Activated naive CD8-positive, alpha-beta T cell treated with anti-CD3 and anti-CD28 coated beads, Interleukin-2, amount 50 U/mL, for 16 hours (primary cell): Measurements from ENCODE around the gene RBM19.
"Not testable (repeated sequence)": the region's sequence is repeated elsewhere in the genome, so short reads cannot be mapped to it uniquely, and the experiment has no call there.

Source experiments
- DNase-seq: peaks from one replicate; pipeline ENCODE4 v3.0.0-alpha.2; 2020; ENCODE audit warnings: low read depth, low spot score

The RBM19 gene

DNA sequence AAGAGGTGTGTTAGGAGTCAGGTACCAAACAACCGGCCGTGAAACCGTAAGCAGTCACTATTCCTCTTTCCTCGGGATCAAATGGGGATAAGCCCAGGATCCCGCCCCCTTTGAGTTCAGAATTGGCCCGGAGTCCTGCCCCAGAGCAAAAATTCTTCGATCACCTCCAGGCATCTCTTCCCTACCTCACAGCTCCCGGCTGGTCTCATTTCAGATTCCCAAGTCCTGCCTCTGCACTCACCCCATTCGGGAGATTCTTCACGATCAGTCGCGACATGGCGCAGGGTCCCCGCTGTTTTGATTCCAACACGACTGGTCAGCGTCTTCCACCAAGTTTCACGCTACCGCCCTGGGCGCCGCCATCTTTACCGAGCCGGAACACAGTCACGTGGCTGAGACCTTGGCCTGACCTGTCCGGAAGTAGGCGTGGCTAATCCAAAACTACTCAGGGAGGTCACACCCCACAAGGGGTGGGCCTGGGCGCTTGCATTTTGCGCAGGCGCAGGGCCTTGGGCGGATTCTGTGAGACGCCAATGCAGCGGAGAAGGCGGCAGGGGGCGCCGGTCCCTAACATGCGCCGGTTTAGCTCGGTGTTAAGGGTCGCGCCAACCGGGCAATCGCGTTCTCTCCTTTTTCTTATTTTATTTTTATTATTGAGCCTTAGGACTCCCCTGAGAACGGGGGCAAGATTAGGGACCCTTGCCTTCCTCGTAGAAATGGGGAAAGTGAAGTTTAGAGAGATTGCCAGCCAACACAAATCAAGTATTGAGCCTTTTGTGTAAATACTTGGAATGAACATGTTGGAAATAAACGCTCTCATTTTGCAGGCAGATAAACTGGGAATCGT, at the start of gene RBM19:
Gene RBM19, minus strand, starts transcription at position 375 of the 847 bp plus-strand sequence. Its CDS starts 98 bp downstream, at position 277.
- peak; percentile 93 for DNase-seq

DNA sequence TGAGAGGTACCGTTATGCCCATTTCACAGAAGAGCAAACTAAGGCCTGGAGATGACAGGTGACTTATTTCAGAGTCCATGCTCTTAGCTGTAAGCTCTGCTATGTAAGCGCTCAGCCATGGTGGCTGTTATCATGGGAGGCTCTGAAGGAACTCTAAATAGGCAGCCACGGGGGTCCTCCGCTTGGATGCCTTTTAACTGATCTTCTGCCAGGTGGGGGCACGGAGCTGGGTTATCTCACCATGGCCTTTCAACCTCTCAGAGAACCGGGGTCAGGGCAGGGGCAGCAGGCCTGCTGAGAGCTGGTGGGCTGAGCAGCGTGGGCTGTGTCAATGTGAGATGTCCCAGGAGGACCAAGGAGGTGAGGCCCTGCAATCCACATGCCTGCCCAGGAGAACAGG, 49.7 kb upstream of the RBM19 start:
- no peak for DNase-seq

GRCh38 chr12:114013575-114014345, 47.6 kb upstream of the RBM19 start:
- no peak for DNase-seq

GRCh38 chr12:114012744-114013431, 46.8 kb upstream of the RBM19 start:
- no peak for DNase-seq

DNA sequence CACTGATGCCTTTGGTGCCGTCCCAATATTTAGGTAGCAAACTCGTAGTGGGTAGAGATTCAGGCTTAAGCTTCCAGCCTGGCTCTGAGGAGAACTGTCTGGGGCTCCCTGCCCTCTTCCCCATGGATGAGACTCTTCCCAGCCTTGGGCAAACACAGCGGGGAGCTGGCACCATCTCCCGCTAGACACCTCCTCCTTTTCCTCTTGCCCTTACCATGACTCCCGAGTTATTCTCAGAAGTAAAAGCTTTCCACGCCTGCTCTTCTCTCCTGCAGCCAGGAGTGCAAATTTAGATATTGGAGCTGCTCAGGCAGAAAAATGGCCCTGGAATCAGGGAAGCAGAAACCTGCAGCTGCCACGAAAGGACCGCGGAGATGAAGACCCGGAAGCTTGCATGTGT, 45.6 kb upstream of the RBM19 start:
- no peak for DNase-seq

DNA sequence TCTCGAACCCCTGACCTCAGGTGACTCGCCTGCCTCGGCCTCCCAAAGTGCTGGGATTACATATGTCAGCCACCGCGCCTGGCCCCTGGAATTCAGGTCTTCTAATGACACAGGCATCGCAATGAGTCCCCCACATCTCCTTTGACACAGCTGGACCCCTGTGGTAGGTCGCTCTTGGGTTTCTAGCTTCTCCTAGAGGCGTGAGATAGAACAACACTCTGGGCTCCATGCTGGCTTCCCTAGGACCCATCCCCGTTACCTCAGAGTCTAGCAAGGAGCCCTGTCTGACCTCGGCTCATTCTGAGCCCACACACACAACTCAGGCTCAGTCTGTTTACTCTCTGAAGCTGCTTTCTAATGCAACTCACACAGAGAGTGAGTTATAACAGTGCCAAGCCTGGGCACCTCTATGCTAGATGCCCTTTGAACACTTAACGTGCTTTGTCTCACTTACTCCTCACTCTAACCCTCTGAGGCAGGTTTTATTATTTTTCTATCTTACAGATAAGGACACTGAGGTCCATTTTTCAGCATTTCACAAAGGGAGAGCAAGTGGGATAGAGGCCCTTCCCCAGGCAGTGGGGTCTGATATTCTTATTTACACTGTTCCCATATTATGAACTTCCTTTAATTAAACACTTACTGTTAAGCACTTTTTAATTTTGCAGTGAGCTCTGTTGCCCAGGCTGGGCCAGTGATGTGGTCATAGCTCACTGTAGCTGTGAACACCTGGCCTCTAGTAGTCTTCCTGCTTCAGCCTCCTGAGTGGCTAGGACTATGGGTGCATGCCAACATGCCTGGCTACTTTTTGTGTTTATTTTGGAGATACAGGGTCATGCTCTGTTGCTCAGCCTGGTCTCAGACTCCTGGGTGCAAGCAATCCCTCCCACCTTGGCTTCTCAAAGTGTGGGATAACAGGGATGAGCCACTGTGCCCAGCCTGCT, 40.6 kb upstream of the RBM19 start:
- no peak for DNase-seq

DNA sequence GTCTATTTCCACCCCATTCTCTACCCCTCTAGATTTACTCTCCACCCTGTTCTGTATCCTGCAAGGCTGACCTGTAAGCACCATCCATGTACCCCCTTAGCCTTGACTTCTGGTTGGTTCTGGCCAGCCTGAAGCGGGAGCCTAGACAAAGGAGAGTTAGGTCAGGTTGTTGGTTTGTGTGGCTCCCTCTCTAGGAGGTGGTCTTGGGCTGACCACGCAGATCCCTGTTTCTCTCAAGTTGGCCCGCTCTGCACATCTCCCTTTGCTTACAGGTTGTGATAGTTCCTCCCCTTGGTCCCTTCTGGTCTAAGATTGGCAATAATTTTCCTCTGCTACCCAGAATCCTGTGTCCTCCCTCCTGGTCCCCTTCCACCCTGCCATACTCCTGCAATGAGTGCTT, 38.3 kb upstream of the RBM19 start:
- DNase-seq, result no peak

DNA sequence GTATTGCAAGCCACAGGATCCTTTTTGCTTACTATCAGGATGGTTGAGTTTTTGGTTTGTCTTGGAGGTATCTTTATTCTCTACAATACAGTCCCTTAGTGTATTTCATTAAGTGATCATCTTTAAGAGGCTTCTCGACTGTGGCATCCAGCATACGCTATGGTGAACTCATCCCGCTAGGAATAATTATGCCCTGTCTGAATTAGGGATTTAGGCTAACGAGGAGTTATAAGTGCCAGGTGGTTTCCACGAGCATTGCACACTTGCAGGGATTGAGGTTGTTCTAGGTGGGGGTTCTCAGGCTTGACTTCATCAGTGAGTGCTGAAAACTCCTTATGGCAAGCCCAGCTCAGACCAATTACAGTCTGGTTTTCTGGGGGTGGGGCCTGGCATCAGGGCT, 37.2 kb upstream of the RBM19 start:
- DNase-seq, result no peak

GRCh38 chr12:114001511-114002340, 35.6 kb upstream of the RBM19 start:
- no peak for DNase-seq

- no peak for DNase-seq
Measured at GRCh38 chr12:114000861-114001260, 34.7 kb upstream of the RBM19 start.

DNA sequence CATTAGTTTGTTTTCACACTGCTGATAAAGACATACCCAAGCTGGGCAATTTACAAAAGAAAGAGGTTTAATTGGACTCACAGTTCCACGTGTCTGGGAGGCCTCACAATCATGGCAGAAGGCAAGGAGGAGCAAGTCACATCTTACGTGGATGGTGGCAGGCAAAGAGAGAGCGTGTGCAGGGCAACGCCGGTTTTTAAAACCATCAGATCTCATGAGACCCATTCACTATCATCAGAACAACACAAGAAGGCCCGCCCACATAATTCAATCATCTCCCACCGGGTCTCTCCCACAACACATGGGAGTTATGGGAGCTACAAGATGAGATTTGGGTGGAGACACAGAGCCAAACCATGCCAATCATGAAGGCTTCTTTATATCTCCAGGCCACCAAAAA, 34.1 kb upstream of the RBM19 start:
- DNase-seq, result not testable (repeated sequence)

DNA sequence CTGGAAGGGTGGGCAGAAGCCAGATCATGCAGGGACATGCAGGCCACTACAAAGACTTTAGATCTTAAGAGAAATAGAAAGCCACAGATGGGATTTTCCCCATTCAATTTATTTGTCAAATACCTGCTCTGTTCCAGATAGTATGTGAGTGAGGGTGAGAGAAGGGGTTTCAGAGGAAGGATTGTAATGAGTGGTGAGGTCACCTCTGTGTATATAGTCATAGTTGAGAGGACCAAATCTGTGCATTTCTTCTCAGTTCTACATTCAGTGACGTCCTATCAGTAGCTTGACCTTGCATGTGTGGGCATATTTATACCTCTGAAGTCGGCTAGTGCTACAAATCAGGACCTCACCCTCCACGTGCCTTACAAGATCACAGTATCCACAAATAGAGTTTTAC, 31.2 kb upstream of the RBM19 start:
- DNase-seq, result no peak

- no peak for DNase-seq
Measured at GRCh38 chr12:113996026-113996425, 29.9 kb upstream of the RBM19 start.

GRCh38 chr12:113994051-113994450, 27.9 kb upstream of the RBM19 start:
- no peak for DNase-seq

DNA sequence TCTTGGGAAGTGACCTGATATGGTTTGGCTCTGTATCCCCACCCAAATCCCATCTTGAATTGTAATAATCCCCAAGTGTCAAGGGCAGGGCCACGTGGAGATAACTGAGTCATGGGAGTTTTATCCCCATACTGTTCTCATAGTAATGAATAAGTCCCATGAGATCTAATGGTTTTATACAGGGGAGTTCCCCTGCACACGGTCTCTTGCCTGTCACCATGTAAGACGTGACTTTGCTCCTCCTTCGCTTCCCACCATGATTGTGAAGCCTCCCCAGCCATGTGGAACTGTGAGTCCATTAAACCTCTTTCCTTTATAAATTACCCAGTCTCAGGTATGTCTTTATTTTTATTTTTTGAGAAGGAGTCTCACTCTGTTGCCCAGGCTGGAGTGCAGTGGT, 26.6 kb upstream of the RBM19 start:
- not testable (repeated sequence) for DNase-seq

- DNase-seq, result no peak
Measured at GRCh38 chr12:113991224-113992044, 25.3 kb upstream of the RBM19 start.

DNA sequence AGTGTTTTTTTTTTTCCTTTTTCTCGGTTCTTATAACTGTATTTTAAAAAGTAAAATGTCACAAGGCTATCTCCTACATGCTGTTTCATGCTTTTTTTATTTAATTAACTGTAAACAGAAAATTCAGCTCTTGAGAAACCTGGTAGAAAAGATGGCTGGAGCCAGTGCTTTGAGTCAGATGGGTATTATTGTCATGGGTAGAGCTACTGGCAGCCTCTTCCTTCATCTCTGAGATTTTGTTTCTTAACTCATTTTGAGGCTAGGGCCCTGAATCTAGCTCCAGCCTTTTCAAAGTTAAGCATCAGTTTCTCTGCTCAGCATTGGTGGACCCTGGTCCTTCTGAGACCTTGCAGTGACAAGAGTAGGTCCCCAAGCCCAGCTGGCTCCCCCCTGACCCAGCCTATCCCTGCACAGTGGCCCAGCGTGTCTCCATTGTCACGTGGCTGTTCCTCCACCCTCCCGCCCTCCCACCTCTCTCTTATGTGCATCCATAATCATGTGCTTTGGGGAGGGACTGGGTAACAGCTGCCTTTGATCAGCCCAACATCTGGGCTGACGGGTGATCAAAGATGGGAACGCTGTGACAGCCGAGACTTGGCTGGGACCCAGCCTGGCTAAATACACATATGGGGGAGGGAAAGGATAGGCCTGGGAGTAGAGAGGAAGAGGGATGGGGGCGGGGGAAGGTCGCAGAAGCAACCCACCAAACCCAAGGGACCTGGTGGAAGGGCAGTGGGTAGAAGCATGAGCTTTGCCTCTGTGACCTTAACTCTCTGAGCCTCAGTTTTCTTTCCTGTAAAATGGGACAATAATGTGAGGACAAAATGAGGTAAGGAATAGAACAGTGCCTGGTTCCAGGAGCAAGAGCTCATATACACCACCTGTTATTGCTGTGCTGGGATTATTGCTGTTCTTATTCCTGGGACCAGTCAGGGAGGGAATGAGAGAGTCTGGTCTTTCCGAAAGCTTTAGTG, 24.4 kb upstream of the RBM19 start:
- DNase-seq, result no peak

- no peak for DNase-seq
Measured at GRCh38 chr12:113988976-113989375, 22.9 kb upstream of the RBM19 start.
